ENCODE measurements around the gene AKAP9.
"Not testable (repeated sequence)": the region's sequence is repeated elsewhere in the genome, so short reads cannot be mapped to it uniquely, and the experiment has no call there.

AKAP9 gene

GRCh38 chr7:91947948-91948347 lies 7.3 kb downstream of the AKAP9 start:
- no peak for DNase-seq

GRCh38 chr7:91949221-91950009 lies 8.8 kb downstream of the AKAP9 start:
- DNase-seq = no peak

GRCh38 chr7:91953618-91954017 lies 13.0 kb downstream of the AKAP9 start:
- no peak for DNase-seq

GRCh38 chr7:91956464-91956863 lies 15.8 kb downstream of the AKAP9 start:
- DNase-seq = not testable (repeated sequence)

- no peak for DNase-seq
Observed at GRCh38 chr7:91957232-91957631, 16.6 kb downstream of the AKAP9 start.

- DNase-seq = no peak
Observed at GRCh38 chr7:91957823-91958222, 17.2 kb downstream of the AKAP9 start.

GRCh38 chr7:91959023-91959422 lies 18.4 kb downstream of the AKAP9 start:
- no peak for DNase-seq

- DNase-seq = no peak
Observed at GRCh38 chr7:91961816-91962215, 21.2 kb downstream of the AKAP9 start.

- no peak for DNase-seq
Observed at GRCh38 chr7:91962419-91962818, 21.8 kb downstream of the AKAP9 start.

GRCh38 chr7:91967513-91967912 lies 26.9 kb downstream of the AKAP9 start:
- not testable (repeated sequence) for DNase-seq

GRCh38 chr7:91973639-91974038 lies 33.0 kb downstream of the AKAP9 start:
- DNase-seq = no peak

- DNase-seq = no peak
Observed at GRCh38 chr7:91974066-91974465, 33.4 kb downstream of the AKAP9 start.

- DNase-seq = no peak
Observed at GRCh38 chr7:91976743-91977142, 36.1 kb downstream of the AKAP9 start.

GRCh38 chr7:91979590-91979989 lies 38.9 kb downstream of the AKAP9 start:
- no peak for DNase-seq

- DNase-seq = not testable (repeated sequence)
Observed at GRCh38 chr7:91982352-91982751, 41.7 kb downstream of the AKAP9 start.

GRCh38 chr7:91988213-91988612 lies 47.6 kb downstream of the AKAP9 start:
- DNase-seq = no peak

- no peak for DNase-seq
Observed at GRCh38 chr7:91993976-91994375, 53.3 kb downstream of the AKAP9 start.

GRCh38 chr7:91995391-91996105 lies 54.9 kb downstream of the AKAP9 start:
- no peak for DNase-seq

- no peak for DNase-seq
Observed at GRCh38 chr7:91999631-92000565, 59.2 kb downstream of the AKAP9 start.

GRCh38 chr7:92002720-92003119 lies 62.1 kb downstream of the AKAP9 start:
- DNase-seq = no peak

GRCh38 chr7:92006046-92006445 lies 65.4 kb downstream of the AKAP9 start:
- DNase-seq = no peak

- no peak for DNase-seq
Observed at GRCh38 chr7:92010215-92010614, 69.6 kb downstream of the AKAP9 start.

- DNase-seq = no peak
Observed at GRCh38 chr7:92013611-92014010, 72.9 kb downstream of the AKAP9 start.
